22Rv1 (cell line): ENCODE data around the gene SLC25A42.

Experiments used
- CTCF ChIP-seq: fragments of 450-650 bp; IDR thresholded peaks from 2 replicates; pipeline ENCODE4 v1.5.1; 2017; ENCODE audit warnings: mild to moderate bottlenecking
- ZFX ChIP-seq: fragments of 450-650 bp; IDR thresholded peaks from 2 replicates; pipeline ENCODE4 v1.6.1; 2017; ENCODE audit warnings: antibody characterized with exemption, borderline replicate concordance

DNA sequence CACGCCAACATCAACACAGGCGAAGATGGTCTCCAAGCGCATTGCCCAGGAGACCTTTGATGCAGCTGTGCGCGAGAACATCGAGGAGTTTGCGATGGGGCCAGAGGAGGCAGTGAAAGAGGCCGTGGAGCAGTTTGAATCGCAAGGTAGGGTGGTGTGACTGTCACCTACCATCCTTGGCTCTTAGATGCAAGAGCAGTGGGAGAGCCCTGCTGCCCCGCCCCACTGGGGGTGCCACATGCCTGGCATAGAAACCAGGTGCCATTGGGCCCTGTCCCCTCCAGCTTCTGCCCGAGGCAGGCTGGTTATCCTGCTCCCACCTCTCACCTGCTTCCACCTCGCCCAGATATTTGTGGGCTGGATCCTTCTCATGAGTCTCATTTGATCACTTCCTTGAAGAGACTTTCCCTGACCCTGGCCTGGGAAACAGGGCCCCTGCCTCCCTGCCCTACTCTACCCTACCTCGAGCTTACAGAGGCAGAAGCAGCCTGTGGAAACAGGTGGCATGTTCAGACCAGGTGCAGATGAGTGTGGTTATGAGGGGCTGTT, 21.0 kb upstream of the SLC25A42 start:
- TF ChIP-seq CTCF (no peak), ZFX (no peak)
